ENCODE data around the gene TMTC1. TPM values are rescaled to one million over a fixed set of nuclear protein-coding genes. Genes with fewer than 3 reads are reported as not detected.

Gene TMTC1
- total and polyA plus RNA-seq, 10 donors, result 3.4 to 210 (median 137) TPM

DNA sequence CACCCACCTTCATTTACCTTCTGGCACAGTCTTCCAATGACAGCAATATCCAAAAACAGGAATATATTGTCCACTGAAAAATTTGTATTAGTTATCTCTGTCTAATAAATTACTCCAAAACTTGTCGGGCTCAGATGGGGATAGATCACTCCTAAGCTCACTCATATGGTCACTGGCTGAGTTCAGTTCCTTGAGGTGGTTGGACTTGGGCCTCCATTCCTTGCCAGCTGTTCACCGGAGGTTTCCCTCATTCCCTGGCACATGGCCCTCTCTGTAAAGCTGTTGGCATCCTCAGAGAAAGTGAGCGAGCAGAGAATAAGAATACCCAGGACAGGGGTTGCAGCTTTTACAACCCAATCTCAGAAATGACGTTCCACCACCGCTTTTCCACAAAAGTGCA is 81.5 kb downstream of the TMTC1 start:
- 83 to 97% (median 92%) methylated on average over 5 of the region's 5 CpGs for WGBS, 5 donors
- H3K27ac ChIP-seq, result no peak overlapping the region
- TF ChIP-seq, protein P1, sequence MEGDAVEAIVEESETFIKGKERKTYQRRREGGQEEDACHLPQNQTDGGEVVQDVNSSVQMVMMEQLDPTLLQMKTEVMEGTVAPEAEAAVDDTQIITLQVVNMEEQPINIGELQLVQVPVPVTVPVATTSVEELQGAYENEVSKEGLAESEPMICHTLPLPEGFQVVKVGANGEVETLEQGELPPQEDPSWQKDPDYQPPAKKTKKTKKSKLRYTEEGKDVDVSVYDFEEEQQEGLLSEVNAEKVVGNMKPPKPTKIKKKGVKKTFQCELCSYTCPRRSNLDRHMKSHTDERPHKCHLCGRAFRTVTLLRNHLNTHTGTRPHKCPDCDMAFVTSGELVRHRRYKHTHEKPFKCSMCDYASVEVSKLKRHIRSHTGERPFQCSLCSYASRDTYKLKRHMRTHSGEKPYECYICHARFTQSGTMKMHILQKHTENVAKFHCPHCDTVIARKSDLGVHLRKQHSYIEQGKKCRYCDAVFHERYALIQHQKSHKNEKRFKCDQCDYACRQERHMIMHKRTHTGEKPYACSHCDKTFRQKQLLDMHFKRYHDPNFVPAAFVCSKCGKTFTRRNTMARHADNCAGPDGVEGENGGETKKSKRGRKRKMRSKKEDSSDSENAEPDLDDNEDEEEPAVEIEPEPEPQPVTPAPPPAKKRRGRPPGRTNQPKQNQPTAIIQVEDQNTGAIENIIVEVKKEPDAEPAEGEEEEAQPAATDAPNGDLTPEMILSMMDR (IDR thresholded peaks at IDR 0.05 in 8 of 11, conservative IDR thresholded peaks at IDR 0.05 in 3 of 11), result no peak
- TF ChIP-seq POLR2A (IDR thresholded peaks at IDR 0.05) (no peak), POLR2AphosphoS5 (IDR thresholded peaks at IDR 0.05) (no peak)
- H3K27me3 ChIP-seq (replicated peaks in 1 of 7), result no peaks in the 10 kb centered on the region
- peaks cover 0 to 15% (median 0%) of the 10 kb centered on the region in 6 donors for H3K36me3 ChIP-seq
- no peak overlapping the region for H3K4me3 ChIP-seq
- H3K9me3 ChIP-seq, result no peaks in the 10 kb centered on the region
- DNase-seq, result no peak
- intact Hi-C loops (cut with DNase I; ENCODE audit: low total_unique reads), result no loop called here
- H3K4me1 ChIP-seq, result peaks cover 0 to 4% (median 0%) of the 10 kb centered on the region in 6 donors

DNA sequence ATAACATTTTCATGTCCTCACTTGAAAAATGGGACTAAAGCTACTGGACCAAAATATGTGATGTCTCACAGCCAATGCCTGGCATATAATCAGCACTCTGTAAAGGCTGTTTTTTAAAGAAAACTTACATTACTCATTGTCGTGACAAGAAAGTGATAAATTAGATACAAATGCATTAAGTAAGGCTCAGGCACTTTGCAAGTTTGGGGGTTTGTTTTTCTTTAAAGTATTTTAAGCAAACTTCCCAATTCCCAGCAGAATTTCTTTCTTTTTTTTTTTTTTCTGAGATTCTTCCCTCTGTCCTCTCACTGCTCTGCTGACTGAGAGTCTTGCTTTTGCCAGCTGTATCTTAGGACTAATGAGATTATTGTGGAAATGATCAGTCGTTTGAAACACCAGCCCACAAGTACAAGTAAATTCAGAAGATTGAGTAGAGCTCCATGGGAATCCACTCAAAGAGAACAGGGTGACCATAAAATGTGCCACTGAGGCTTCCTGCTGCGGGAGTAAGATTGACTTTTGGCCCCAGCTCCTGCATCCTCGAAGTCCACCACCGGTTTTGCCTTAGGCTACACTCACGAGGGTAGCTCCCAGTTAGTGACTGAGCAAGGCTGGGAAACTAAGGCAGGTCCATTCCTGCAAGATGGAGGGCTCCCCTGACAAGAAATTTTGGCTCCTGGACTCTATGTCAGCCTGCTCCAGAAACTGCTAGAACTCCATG is 82.8 kb downstream of the TMTC1 start:
- TF ChIP-seq, protein P1 (IDR thresholded peaks at IDR 0.05 in 8 of 11, conservative IDR thresholded peaks at IDR 0.05 in 3 of 11), result no peak
- TF ChIP-seq POLR2AphosphoS5 (IDR thresholded peaks at IDR 0.05) (no peak), POLR2A (IDR thresholded peaks at IDR 0.05) (no peak)
- Histone ChIP-seq H3K4me1 (peaks cover 0 to 1% (median 0%) of the 10 kb centered on the region in 6 donors), H3K9me3 (no peaks in the 10 kb centered on the region), H3K36me3 (peaks cover 0 to 15% (median 0%) of the 10 kb centered on the region in 6 donors), H3K4me3 (no peak overlapping the region), H3K27me3 (replicated peaks in 1 of 7) (no peaks in the 10 kb centered on the region), H3K27ac (no peak overlapping the region)
- 57 to 75% (median 69%) methylated on average over 6 of the region's 6 CpGs for WGBS, 5 donors
- intact Hi-C loops (cut with DNase I; ENCODE audit: low total_unique reads), result no loop called here
- DNase-seq, result no peak

DNA sequence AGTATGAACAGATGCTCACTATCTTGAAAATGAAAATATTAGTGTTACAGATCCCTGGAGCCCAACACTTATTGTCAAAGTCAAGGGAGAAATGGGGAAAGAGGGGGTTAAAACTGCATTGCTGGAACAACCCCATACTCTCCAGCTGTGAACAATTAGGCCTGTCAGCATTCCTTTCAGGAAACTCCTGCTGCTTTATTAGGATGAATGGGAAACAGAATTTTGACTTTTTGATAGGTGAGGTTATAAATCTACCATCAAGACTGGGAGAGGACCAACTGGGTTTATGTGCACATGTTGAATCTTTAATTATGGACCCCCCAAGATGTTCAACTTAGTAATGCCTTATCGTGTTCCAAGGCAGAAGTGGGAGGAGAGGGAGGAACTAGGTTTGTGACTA is 85.0 kb downstream of the TMTC1 start:
- no peak for TF ChIP-seq POLR2A (IDR thresholded peaks at IDR 0.05)
- TF ChIP-seq, protein P1 (IDR thresholded peaks at IDR 0.05 in 8 of 11, conservative IDR thresholded peaks at IDR 0.05 in 3 of 11), result no peak
- Histone ChIP-seq H3K27ac (no peak overlapping the region), H3K4me1 (peaks cover 0 to 2% (median 0%) of the 10 kb centered on the region in 6 donors), H3K27me3 (replicated peaks in 1 of 7) (no peaks in the 10 kb centered on the region), H3K36me3 (no peaks in the 10 kb centered on the region), H3K4me3 (no peak overlapping the region), H3K9me3 (no peaks in the 10 kb centered on the region)
- WGBS, 5 donors, result 21 to 35% (median 34%) methylated on average over 1 of the region's 1 CpG
- intact Hi-C loops (cut with DNase I; ENCODE audit: low total_unique reads), result no loop called here
- DNase-seq, result no peak

DNA sequence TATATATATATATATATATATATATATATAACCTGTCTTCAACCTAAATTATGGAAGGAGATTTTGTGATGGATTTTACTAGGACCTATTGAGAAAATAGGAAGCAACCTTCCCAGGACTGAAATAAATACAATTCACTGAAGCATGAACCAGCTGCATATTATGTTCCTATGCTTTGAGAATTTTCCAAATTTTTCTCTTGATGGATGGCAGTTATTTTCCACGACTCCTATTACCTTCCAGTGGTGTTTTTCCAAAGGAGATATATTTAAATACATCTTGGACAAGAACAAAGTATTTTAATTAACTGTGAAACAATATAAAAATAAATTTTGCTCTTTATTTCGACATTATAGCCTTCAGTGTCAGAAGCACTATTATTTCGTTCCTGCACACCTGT is 87.9 kb downstream of the TMTC1 start:
- Histone ChIP-seq H3K27ac (no peak overlapping the region), H3K36me3 (no peaks in the 10 kb centered on the region), H3K4me3 (no peak overlapping the region), H3K9me3 (no peaks in the 10 kb centered on the region), H3K27me3 (replicated peaks in 1 of 7) (no peaks in the 10 kb centered on the region), H3K4me1 (peaks cover 0 to 3% (median 0%) of the 10 kb centered on the region in 6 donors)
- TF ChIP-seq POLR2A (IDR thresholded peaks at IDR 0.05), result no peak
- TF ChIP-seq, protein P1 (IDR thresholded peaks at IDR 0.05 in 8 of 11, conservative IDR thresholded peaks at IDR 0.05 in 3 of 11), result no peak
- TF ChIP-seq POLR2AphosphoS5 (IDR thresholded peaks at IDR 0.05), result no peak
- no peak for DNase-seq
- intact Hi-C loops (cut with DNase I; ENCODE audit: low total_unique reads), result no loop called here
- 79 to 83% (median 81%) methylated on average over 3 of the region's 3 CpGs for WGBS, 5 donors

Measured in spleen (tissue), 11 donors.